ENCODE results near the gene CSAG2.
"Not testable (repeated sequence)": the region's sequence is repeated elsewhere in the genome, so short reads cannot be mapped to it uniquely, and the experiment has no call there.

Gene CSAG2

DNA sequence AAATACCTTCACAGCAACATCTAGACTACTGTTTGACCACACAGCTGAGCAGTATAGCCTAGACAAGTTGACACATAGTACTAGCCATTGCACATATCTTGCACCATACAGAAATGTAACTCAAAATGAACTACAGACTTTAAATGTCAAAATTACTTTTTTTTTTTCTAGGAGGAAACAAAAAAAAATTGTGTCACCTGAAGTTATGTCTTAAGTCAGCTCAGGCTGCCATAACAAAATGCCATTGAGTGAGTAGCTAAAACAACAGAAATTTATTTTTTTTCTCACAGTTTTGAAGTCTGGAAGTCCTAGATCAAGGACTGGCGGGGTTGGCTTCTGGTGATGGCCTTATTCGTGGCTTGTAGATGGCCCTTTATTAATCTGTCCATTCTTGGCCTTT is at the start of gene CSAG2:
TSS of gene CSAG2 (minus strand) at position 101 of the 400 bp plus-strand sequence. CDS start 161 bp downstream, outside the sequence.
- not testable (repeated sequence) for H3K9me3 Mint-ChIP-seq; H3K27ac Mint-ChIP-seq; H3K36me3 Mint-ChIP-seq; H3K4me3 Mint-ChIP-seq; ATAC-seq; DNase-seq (ENCODE audit: low spot score in 2 of 2); H3K4me1 Mint-ChIP-seq

DNA sequence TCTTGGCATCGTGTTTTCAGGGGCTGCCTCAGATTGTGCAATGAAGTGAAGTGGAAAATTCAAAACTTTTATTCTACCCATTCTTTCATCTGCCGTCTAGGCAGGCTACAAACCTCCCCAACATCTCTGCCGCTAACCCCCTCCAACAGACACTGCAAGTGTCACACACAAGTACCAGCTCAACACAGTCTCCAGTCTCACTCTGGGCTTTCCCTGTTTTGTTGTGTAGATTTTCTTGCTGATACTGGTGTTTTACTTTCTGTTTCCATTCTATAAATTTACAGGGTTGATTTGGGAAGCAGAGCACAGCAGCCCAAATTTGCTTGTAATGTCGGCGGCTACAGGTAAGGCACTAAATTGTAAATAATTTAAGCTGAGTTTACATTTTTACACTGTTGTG is 45.8 kb upstream of the CSAG2 start:
- DNase-seq (ENCODE audit: low spot score in 2 of 2); H3K4me3 Mint-ChIP-seq; H3K4me1 Mint-ChIP-seq; ATAC-seq; H3K9me3 Mint-ChIP-seq; H3K27ac Mint-ChIP-seq; H3K36me3 Mint-ChIP-seq: not testable (repeated sequence)

GRCh38 chrX:152753686-152754650 is 44.9 kb upstream of the CSAG2 start, which contains the start of gene MAGEA2:
Gene MAGEA2 (minus strand): TSS chrX:152753842. CDS start chrX:152751363, 2,479 bp downstream.
- DNase-seq (ENCODE audit: low spot score in 2 of 2); H3K4me1 Mint-ChIP-seq; H3K27ac Mint-ChIP-seq; ATAC-seq; H3K36me3 Mint-ChIP-seq; H3K9me3 Mint-ChIP-seq; H3K4me3 Mint-ChIP-seq: not testable (repeated sequence)

DNA sequence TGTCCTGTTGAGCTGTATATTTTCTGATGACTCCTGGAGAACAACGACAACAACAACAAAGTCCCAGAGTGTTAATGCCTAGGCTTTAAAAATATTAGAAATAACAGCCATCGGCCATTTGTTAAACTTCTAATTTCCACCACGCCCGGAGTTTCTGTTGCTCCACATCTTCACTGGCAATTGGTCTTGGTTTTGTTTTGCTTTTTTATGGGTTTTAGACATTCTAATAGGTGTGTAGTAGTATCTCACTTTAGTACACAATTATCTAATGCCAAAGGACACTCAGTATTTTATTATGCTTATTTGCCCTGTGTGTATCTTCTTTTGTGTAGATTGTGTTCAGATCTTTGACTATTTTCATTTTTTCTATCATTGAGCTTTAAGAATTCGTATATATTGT is 29.5 kb upstream of the CSAG2 start:
- Mint-ChIP-seq H3K4me1 (no peaks in the 10 kb centered on the region), H3K9me3 (no peaks in the 10 kb centered on the region), H3K36me3 (no peaks in the 10 kb centered on the region), H3K4me3 (no peak overlapping the region), H3K27ac (no peak overlapping the region)
- DNase-seq (ENCODE audit: low spot score in 2 of 2) (no peak), ATAC-seq (no peak)

DNA sequence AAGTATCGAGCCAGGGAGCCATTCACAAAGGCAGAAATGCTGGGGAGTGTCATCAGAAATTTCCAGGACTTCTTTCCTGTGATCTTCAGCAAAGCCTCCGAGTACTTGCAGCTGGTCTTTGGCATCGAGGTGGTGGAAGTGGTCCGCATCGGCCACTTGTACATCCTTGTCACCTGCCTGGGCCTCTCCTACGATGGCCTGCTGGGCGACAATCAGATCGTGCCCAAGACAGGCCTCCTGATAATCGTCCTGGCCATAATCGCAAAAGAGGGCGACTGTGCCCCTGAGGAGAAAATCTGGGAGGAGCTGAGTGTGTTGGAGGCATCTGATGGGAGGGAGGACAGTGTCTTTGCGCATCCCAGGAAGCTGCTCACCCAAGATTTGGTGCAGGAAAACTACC is 27.5 kb upstream of the CSAG2 start:
- H3K4me3 Mint-ChIP-seq; H3K9me3 Mint-ChIP-seq; H3K27ac Mint-ChIP-seq; H3K4me1 Mint-ChIP-seq; ATAC-seq; DNase-seq (ENCODE audit: low spot score in 2 of 2); H3K36me3 Mint-ChIP-seq: not testable (repeated sequence)

DNA sequence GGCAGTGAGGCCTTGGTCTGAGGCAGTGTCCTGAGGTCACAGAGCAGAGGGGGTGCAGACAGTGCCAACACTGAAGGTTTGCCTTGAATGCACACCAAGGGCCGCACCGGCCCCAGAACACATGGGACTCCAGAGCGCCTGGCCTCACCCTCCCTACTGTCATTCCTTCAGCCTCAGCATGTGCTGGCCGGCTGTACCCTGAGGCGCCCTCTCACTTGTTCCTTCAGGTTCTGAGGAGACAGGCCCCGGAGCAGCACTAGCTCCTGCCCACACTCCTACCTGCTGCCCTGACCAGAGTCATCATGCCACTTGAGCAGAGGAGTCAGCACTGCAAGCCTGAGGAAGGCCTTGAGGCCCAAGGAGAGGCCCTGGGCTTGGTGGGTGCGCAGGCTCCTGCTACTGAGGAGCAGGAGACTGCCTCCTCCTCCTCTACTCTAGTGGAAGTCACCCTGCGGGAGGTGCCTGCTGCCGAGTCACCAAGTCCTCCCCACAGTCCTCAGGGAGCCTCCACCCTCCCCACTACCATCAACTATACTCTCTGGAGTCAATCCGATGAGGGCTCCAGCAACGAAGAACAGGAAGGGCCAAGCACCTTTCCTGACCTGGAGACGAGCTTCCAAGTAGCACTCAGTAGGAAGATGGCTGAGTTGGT is 26.9 kb upstream of the CSAG2 start:
- Mint-ChIP-seq H3K27ac (no peak overlapping the region), H3K4me1 (no peaks in the 10 kb centered on the region), H3K36me3 (no peaks in the 10 kb centered on the region), H3K9me3 (no peaks in the 10 kb centered on the region), H3K4me3 (no peak overlapping the region)
- ATAC-seq (no peak), DNase-seq (ENCODE audit: low spot score in 2 of 2) (no peak)

DNA sequence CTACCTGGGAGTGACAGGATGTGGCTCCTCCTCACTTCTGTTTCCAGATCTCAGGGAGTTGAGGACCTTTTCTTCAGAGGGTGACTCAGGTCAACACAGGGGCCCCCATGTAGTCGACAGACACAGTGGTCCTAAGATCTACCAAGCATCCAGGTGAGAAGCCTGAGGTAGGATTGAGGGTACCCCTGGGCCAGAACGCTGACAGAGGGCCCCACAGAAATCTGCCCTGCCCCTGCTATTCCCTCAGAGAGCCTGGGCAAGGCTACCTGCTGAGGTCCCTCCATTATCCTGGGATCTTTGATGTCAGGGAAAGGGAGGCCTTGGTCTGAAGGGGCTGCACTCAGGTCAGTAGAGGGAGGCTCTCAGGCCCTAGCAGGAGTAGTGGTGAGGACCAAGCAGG is 26.0 kb upstream of the CSAG2 start:
- no peak for ATAC-seq

DNA sequence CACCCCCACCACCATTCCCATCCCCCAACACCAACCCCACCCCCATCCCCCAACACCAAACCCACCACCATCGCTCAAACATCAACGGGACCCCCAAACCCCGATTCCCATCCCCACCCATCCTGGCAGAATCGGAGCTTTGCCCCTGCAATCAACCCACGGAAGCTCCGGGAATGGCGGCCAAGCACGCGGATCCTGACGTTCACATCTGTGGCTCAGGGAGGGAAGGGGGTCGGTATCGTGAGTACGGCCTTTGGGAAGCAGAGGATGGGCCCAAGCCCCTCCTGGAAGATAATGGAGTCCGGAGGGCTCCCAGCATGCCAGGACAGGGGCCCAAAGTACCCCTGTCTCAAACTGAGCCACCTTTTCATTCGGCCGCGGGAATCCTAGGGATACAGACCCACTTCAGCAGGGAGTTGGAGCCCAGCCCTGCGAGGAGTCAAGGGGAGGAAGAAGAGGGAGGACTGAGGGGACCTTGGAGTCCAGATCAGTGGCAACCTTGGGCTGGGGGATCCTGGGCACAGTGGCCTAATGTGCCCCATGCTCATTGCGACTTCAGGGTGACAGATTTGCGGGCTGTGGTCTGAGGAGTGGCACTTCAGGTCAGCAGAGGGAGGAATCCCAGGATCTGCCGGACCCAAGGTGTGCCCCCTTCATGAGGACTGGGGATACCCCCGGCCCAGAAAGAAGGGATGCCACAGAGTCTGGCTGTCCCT is 25.2 kb upstream of the CSAG2 start:
- not testable (repeated sequence) for H3K4me1 Mint-ChIP-seq; ATAC-seq; H3K9me3 Mint-ChIP-seq; H3K36me3 Mint-ChIP-seq; H3K4me3 Mint-ChIP-seq; H3K27ac Mint-ChIP-seq; DNase-seq (ENCODE audit: low spot score in 2 of 2)

More for the DNA sequence above, 26.0 kb upstream of the CSAG2 start:
- Mint-ChIP-seq H3K4me3 (no peak overlapping the region), H3K9me3 (no peaks in the 10 kb centered on the region), H3K4me1 (no peaks in the 10 kb centered on the region), H3K27ac (no peak overlapping the region), H3K36me3 (no peaks in the 10 kb centered on the region)
- no peak for DNase-seq (ENCODE audit: low spot score in 2 of 2)

DNA sequence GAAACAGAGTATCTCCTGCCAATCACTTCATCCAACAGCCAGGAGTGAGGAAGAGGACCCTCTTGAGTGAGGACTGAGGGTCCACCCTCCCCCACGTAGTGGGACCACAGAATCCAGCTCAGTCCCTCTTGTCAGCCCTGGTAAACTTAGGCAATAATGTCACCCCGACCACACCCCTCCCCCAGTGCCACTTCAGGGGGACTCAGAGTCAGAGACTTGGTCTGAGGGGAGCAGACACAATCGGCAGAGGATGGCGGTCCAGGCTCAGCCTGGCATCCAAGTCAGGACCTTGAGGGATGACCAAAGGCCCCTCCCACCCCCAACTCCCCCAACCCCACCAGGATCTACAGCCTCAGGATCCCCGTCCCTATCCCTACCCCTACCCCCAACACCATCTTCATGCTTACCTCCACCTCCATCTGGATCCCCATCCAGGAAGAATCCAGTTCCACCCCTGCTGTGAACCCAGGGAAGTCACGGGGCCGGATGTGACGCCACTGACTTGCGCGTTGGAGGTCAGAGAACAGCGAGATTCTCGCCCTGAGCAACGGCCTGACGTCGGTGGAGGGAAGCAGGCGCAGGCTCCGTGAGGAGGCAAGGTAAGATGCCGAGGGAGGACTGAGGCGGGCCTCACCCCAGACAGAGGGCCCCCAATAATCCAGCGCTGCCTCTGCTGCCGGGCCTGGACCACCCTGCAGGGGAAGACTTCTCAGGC is 24.3 kb upstream of the CSAG2 start, which contains the start of the genes CSAG1 and MAGEA12:
TSS of gene CSAG1 (minus strand) at position 461 of the 715 bp plus-strand sequence. CDS start 1,261 bp downstream, outside the sequence.
TSS of gene MAGEA12 (plus strand) at position 497 of the 715 bp plus-strand sequence. CDS start 2,405 bp downstream, outside the sequence.
- no peaks in the 10 kb centered on the region for H3K36me3 Mint-ChIP-seq
- no peak within 1 kb of the TSS for H3K27ac Mint-ChIP-seq
- ATAC-seq = no peak
- H3K9me3 Mint-ChIP-seq = no peaks in the 10 kb centered on the region
- no peaks in the 10 kb centered on the region for H3K4me1 Mint-ChIP-seq
- H3K4me3 Mint-ChIP-seq = no peak within 1 kb of the TSS
- DNase-seq (ENCODE audit: low spot score in 2 of 2) = no peak

GRCh38 chrX:152725409-152725808 is 16.3 kb upstream of the CSAG2 start:
- no peak for ATAC-seq

DNA sequence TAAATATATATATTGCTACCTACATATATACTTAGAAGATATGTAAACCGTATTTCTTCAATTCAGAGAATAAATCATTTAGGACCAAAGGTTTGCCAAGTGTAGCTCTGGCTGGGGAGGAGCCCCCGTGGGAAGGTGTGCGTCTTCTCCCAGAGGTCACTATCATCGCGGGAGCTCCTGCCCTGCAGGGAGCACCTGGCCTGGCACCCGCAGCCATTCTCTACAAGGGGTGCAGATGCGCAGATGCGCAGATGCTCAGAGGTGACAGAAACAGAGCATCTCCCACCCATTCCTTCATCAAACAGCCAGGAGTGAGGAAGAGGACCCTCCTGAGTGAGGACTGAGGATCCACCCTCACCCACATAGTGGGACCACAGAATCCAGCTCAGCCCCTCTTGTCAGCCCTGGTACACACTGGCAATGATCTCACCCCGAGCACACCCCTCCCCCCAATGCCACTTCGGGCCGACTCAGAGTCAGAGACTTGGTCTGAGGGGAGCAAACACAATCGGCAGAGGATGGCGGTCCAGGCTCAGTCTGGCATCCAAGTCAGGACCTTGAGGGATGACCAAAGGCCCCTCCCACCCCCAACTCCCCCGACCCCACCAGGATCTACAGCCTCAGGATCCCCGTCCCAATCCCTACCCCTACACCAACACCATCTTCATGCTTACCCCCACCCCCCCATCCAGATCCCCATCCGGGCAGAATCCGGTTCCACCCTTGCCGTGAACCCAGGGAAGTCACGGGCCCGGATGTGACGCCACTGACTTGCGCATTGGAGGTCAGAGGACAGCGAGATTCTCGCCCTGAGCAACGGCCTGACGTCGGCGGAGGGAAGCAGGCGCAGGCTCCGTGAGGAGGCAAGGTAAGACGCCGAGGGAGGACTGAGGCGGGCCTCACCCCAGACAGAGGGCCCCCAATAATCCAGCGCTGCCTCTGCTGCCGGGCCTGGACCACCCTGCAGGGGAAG is 5.0 kb upstream of the CSAG2 start, which contains the start of gene MAGEA2B:
TSS of gene MAGEA2B (plus strand) at position 814 of the 973 bp plus-strand sequence. CDS start 2,479 bp downstream, outside the sequence.
- ATAC-seq; H3K4me3 Mint-ChIP-seq; H3K27ac Mint-ChIP-seq; H3K4me1 Mint-ChIP-seq; DNase-seq (ENCODE audit: low spot score in 2 of 2); H3K9me3 Mint-ChIP-seq; H3K36me3 Mint-ChIP-seq: not testable (repeated sequence)

More at GRCh38 chrX:152725409-152725808, 16.3 kb upstream of the CSAG2 start:
- DNase-seq (ENCODE audit: low spot score in 2 of 2) = no peak
- H3K4me3 Mint-ChIP-seq = no peak overlapping the region
- H3K9me3 Mint-ChIP-seq = no peaks in the 10 kb centered on the region
- no peak overlapping the region for H3K27ac Mint-ChIP-seq
- no peaks in the 10 kb centered on the region for H3K36me3 Mint-ChIP-seq
- H3K4me1 Mint-ChIP-seq = no peaks in the 10 kb centered on the region

GRCh38 chrX:152713195-152713594 is 4.1 kb upstream of the CSAG2 start:
- not testable (repeated sequence) for DNase-seq (ENCODE audit: low spot score in 2 of 2); H3K27ac Mint-ChIP-seq; H3K36me3 Mint-ChIP-seq; H3K4me1 Mint-ChIP-seq; H3K4me3 Mint-ChIP-seq; H3K9me3 Mint-ChIP-seq; ATAC-seq

GRCh38 chrX:152706500-152706899 is 2.6 kb downstream of the CSAG2 start:
- not testable (repeated sequence) for H3K27ac Mint-ChIP-seq

More at GRCh38 chrX:152706500-152706899, 2.6 kb downstream of the CSAG2 start:
- H3K9me3 Mint-ChIP-seq; DNase-seq (ENCODE audit: low spot score in 2 of 2); ATAC-seq; H3K4me1 Mint-ChIP-seq; H3K4me3 Mint-ChIP-seq; H3K36me3 Mint-ChIP-seq: not testable (repeated sequence)
